Measurements from ENCODE around the gene C5orf34.
"Not testable (repeated sequence)": the region's sequence is repeated elsewhere in the genome, so short reads cannot be mapped to it uniquely, and the experiment has no call there.

Gene C5orf34

GRCh38 chr5:43514816-43515677 lies at the start of gene C5orf34:
Gene C5orf34 (minus strand): TSS chr5:43515148. CDS start chr5:43509339, 5,809 bp downstream.
- peaks cover 28% of the 10 kb centered on the region for H3K79me2 ChIP-seq (ENCODE audit: control insufficient read depth, insufficient read depth, low read length, unreplicated experiment)
- H3K27me3 ChIP-seq (ENCODE audit: insufficient read depth, low read length) = no peaks in the 10 kb centered on the region
- peak within 1 kb of the TSS; percentile 93 for H3K27ac ChIP-seq (ENCODE audit: low read depth, low read length)
- peak within 1 kb of the TSS; percentile 91 for H2AFZ ChIP-seq (ENCODE audit: low read length, unreplicated experiment)
- peaks cover 11% of the 10 kb centered on the region for H3K4me1 ChIP-seq (ENCODE audit: control insufficient read depth, insufficient read depth, low read length, unreplicated experiment)
- peak within 1 kb of the TSS; percentile 90 for H3K4me3 ChIP-seq (ENCODE audit: low read depth, low read length)
- H3K36me3 ChIP-seq (ENCODE audit: insufficient read depth, low read length) = no peaks in the 10 kb centered on the region

- H3K79me2 ChIP-seq (ENCODE audit: control insufficient read depth, insufficient read depth, low read length, unreplicated experiment) = no peaks in the 10 kb centered on the region
- H3K4me1 ChIP-seq (ENCODE audit: control insufficient read depth, insufficient read depth, low read length, unreplicated experiment) = peaks cover 26% of the 10 kb centered on the region
- no peak overlapping the region for H3K27ac ChIP-seq (ENCODE audit: low read depth, low read length)
- H2AFZ ChIP-seq (ENCODE audit: low read length, unreplicated experiment) = no peak overlapping the region
- H3K36me3 ChIP-seq (ENCODE audit: insufficient read depth, low read length) = no peaks in the 10 kb centered on the region
- no peaks in the 10 kb centered on the region for H3K27me3 ChIP-seq (ENCODE audit: insufficient read depth, low read length)
- H3K4me3 ChIP-seq (ENCODE audit: low read depth, low read length) = no peak overlapping the region
Measured at GRCh38 chr5:43564289-43564850, 49.4 kb upstream of the C5orf34 start.

GRCh38 chr5:43563321-43563720 lies 48.4 kb upstream of the C5orf34 start:
- peaks cover 22% of the 10 kb centered on the region for H3K4me1 ChIP-seq (ENCODE audit: control insufficient read depth, insufficient read depth, low read length, unreplicated experiment)
- H3K79me2 ChIP-seq (ENCODE audit: control insufficient read depth, insufficient read depth, low read length, unreplicated experiment) = no peaks in the 10 kb centered on the region
- H2AFZ ChIP-seq (ENCODE audit: low read length, unreplicated experiment) = no peak overlapping the region
- H3K4me3 ChIP-seq (ENCODE audit: low read depth, low read length) = no peak overlapping the region
- H3K27me3 ChIP-seq (ENCODE audit: insufficient read depth, low read length) = no peaks in the 10 kb centered on the region
- H3K27ac ChIP-seq (ENCODE audit: low read depth, low read length) = no peak overlapping the region
- no peaks in the 10 kb centered on the region for H3K36me3 ChIP-seq (ENCODE audit: insufficient read depth, low read length)

GRCh38 chr5:43561356-43561755 lies 46.4 kb upstream of the C5orf34 start:
- Histone ChIP-seq H3K79me2 (ENCODE audit: control insufficient read depth, insufficient read depth, low read length, unreplicated experiment) (peaks cover under 1% of the 10 kb centered on the region), H2AFZ (ENCODE audit: low read length, unreplicated experiment) (no peak overlapping the region), H3K4me1 (ENCODE audit: control insufficient read depth, insufficient read depth, low read length, unreplicated experiment) (peaks cover 22% of the 10 kb centered on the region), H3K27me3 (ENCODE audit: insufficient read depth, low read length) (no peaks in the 10 kb centered on the region), H3K36me3 (ENCODE audit: insufficient read depth, low read length) (no peaks in the 10 kb centered on the region), H3K27ac (ENCODE audit: low read depth, low read length) (peak overlapping the region; percentile 16), H3K4me3 (ENCODE audit: low read depth, low read length) (no peak overlapping the region)

GRCh38 chr5:43560128-43560527 lies 45.2 kb upstream of the C5orf34 start:
- H2AFZ ChIP-seq (ENCODE audit: low read length, unreplicated experiment) = no peak overlapping the region
- peaks cover 27% of the 10 kb centered on the region for H3K4me1 ChIP-seq (ENCODE audit: control insufficient read depth, insufficient read depth, low read length, unreplicated experiment)
- H3K79me2 ChIP-seq (ENCODE audit: control insufficient read depth, insufficient read depth, low read length, unreplicated experiment) = peaks cover 13% of the 10 kb centered on the region
- no peak overlapping the region for H3K27ac ChIP-seq (ENCODE audit: low read depth, low read length)
- H3K4me3 ChIP-seq (ENCODE audit: low read depth, low read length) = no peak overlapping the region
- no peaks in the 10 kb centered on the region for H3K27me3 ChIP-seq (ENCODE audit: insufficient read depth, low read length)
- H3K36me3 ChIP-seq (ENCODE audit: insufficient read depth, low read length) = no peaks in the 10 kb centered on the region

GRCh38 chr5:43556857-43557542 lies 42.1 kb upstream of the C5orf34 start, which contains the start of gene PAIP1:
Gene PAIP1 (minus strand): TSS chr5:43557077. CDS start chr5:43556846, 231 bp downstream.
- Histone ChIP-seq H3K79me2 (ENCODE audit: control insufficient read depth, insufficient read depth, low read length, unreplicated experiment) (peaks cover 44% of the 10 kb centered on the region), H2AFZ (ENCODE audit: low read length, unreplicated experiment) (peak within 1 kb of the TSS; percentile 87), H3K27ac (ENCODE audit: low read depth, low read length) (peak within 1 kb of the TSS; percentile 79)

GRCh38 chr5:43556607-43556856 lies 41.6 kb upstream of the C5orf34 start:
- H3K27me3 ChIP-seq (ENCODE audit: insufficient read depth, low read length) = not testable (repeated sequence)
- H2AFZ ChIP-seq (ENCODE audit: low read length, unreplicated experiment) = peak overlapping the region; percentile 50
- peaks cover 36% of the 10 kb centered on the region for H3K4me1 ChIP-seq (ENCODE audit: control insufficient read depth, insufficient read depth, low read length, unreplicated experiment)
- H3K4me3 ChIP-seq (ENCODE audit: low read depth, low read length) = peak overlapping the region; percentile 97
- H3K79me2 ChIP-seq (ENCODE audit: control insufficient read depth, insufficient read depth, low read length, unreplicated experiment) = peaks cover 49% of the 10 kb centered on the region
- peaks cover 30% of the 10 kb centered on the region for H3K36me3 ChIP-seq (ENCODE audit: insufficient read depth, low read length)
- H3K27ac ChIP-seq (ENCODE audit: low read depth, low read length) = peak overlapping the region; percentile 79

More at GRCh38 chr5:43556857-43557542, 42.1 kb upstream of the C5orf34 start, which contains the start of gene PAIP1:
- H3K36me3 ChIP-seq (ENCODE audit: insufficient read depth, low read length) = peaks cover 26% of the 10 kb centered on the region
- H3K27me3 ChIP-seq (ENCODE audit: insufficient read depth, low read length) = no peaks in the 10 kb centered on the region
- peaks cover 41% of the 10 kb centered on the region for H3K4me1 ChIP-seq (ENCODE audit: control insufficient read depth, insufficient read depth, low read length, unreplicated experiment)
- peak within 1 kb of the TSS; percentile 97 for H3K4me3 ChIP-seq (ENCODE audit: low read depth, low read length)

GRCh38 chr5:43555895-43556606 lies 41.1 kb upstream of the C5orf34 start:
- peak overlapping the region; percentile 50 for H2AFZ ChIP-seq (ENCODE audit: low read length, unreplicated experiment)
- H3K79me2 ChIP-seq (ENCODE audit: control insufficient read depth, insufficient read depth, low read length, unreplicated experiment) = peaks cover 51% of the 10 kb centered on the region
- peaks cover 30% of the 10 kb centered on the region for H3K36me3 ChIP-seq (ENCODE audit: insufficient read depth, low read length)
- peak overlapping the region; percentile 97 for H3K4me3 ChIP-seq (ENCODE audit: low read depth, low read length)
- peaks cover 32% of the 10 kb centered on the region for H3K4me1 ChIP-seq (ENCODE audit: control insufficient read depth, insufficient read depth, low read length, unreplicated experiment)
- peak overlapping the region; percentile 79; the same call in 1 of the 2 replicates for H3K27ac ChIP-seq (ENCODE audit: low read depth, low read length)
- no peaks in the 10 kb centered on the region for H3K27me3 ChIP-seq (ENCODE audit: insufficient read depth, low read length)

- no peak overlapping the region for H3K27ac ChIP-seq (ENCODE audit: low read depth, low read length)
- H3K4me1 ChIP-seq (ENCODE audit: control insufficient read depth, insufficient read depth, low read length, unreplicated experiment) = peaks cover 21% of the 10 kb centered on the region
- no peaks in the 10 kb centered on the region for H3K27me3 ChIP-seq (ENCODE audit: insufficient read depth, low read length)
- peaks cover 30% of the 10 kb centered on the region for H3K36me3 ChIP-seq (ENCODE audit: insufficient read depth, low read length)
- peak overlapping the region; percentile 97 for H3K4me3 ChIP-seq (ENCODE audit: low read depth, low read length)
- H3K79me2 ChIP-seq (ENCODE audit: control insufficient read depth, insufficient read depth, low read length, unreplicated experiment) = peaks cover 63% of the 10 kb centered on the region
- H2AFZ ChIP-seq (ENCODE audit: low read length, unreplicated experiment) = no peak overlapping the region
Measured at GRCh38 chr5:43554497-43554896, 39.5 kb upstream of the C5orf34 start.

- H3K4me1 ChIP-seq (ENCODE audit: control insufficient read depth, insufficient read depth, low read length, unreplicated experiment) = peaks cover 21% of the 10 kb centered on the region
- H3K27me3 ChIP-seq (ENCODE audit: insufficient read depth, low read length) = no peaks in the 10 kb centered on the region
- no peak overlapping the region for H3K27ac ChIP-seq (ENCODE audit: low read depth, low read length)
- no peak overlapping the region for H3K4me3 ChIP-seq (ENCODE audit: low read depth, low read length)
- H3K79me2 ChIP-seq (ENCODE audit: control insufficient read depth, insufficient read depth, low read length, unreplicated experiment) = peaks cover 66% of the 10 kb centered on the region
- H3K36me3 ChIP-seq (ENCODE audit: insufficient read depth, low read length) = peaks cover 30% of the 10 kb centered on the region
- H2AFZ ChIP-seq (ENCODE audit: low read length, unreplicated experiment) = no peak overlapping the region
Measured at GRCh38 chr5:43553381-43553780, 38.4 kb upstream of the C5orf34 start.
